Uterus (tissue), 4 donors: ENCODE results near the gene EPHB6. TPM values are rescaled to one million over a fixed set of nuclear protein-coding genes. Genes with fewer than 3 reads are reported as not detected.

Experiments
- DNase-seq, 2 donors: peaks; one replicate each; pipeline ENCODE4 v3.0.0-alpha.2; 2019 to 2020
- H3K27ac ChIP-seq, 2 donors: fragments of 200-600 bp; sonication (generic); 1 replicate in 1 of 2; 2 replicates in 1 of 2; pipeline ENCODE4 v1.5.1; 2016 to 2018
- H3K27me3 ChIP-seq, 2 donors: fragments of 200-600 bp; sonication (generic); one replicate each; pipeline ENCODE4 v1.5.1; 2018 to 2019; ENCODE audit warnings: control low read depth in 1 of 2
- H3K36me3 ChIP-seq, 2 donors: fragments of 200-600 bp; sonication (generic); one replicate each; pipeline ENCODE4 v1.5.1; 2019; ENCODE audit warnings: control low read depth in 1 of 2
- H3K4me1 ChIP-seq, 2 donors: fragments of 200-600 bp; sonication (generic); one replicate each; pipeline ENCODE4 v1.5.1; 2018 to 2019; ENCODE audit warnings: control low read depth in 1 of 2
- H3K4me3 ChIP-seq, 2 donors: fragments of 200-600 bp; sonication (generic); 1 replicate in 1 of 2; 2 replicates in 1 of 2; pipeline ENCODE4 v1.5.1; 2018 to 2019; ENCODE audit warnings: mild to moderate bottlenecking in 1 of 2
- H3K9me3 ChIP-seq, 2 donors: fragments of 200-600 bp; sonication (generic); one replicate each; pipeline ENCODE4 v1.5.1; 2019; ENCODE audit warnings: control low read depth in 1 of 2
- POLR2A ChIP-seq, 2 donors: fragments of 450-650 bp; IDR thresholded peaks; one replicate each; pipeline ENCODE4 v1.6.1; 2016; ENCODE audit warnings: antibody characterized with exemption in 2 of 2, mild to moderate bottlenecking in 1 of 2, moderate library complexity in 1 of 2
- intact Hi-C: fragments of 100-400 bp; cut with DNase I; formaldehyde crosslinking; loops from one replicate; pipeline ENCODE4 v1.15.1; 2023; ENCODE audit warnings: low total_unique reads
- total RNA-seq, 4 donors: library from RNA; depleted of rRNA in 3 of 4; stranded (reverse); fragments of >200 nt in 3 of 4; gene quantifications; one replicate each; pipeline versions ENCODE4 v1.1.0 to v1.2.4, GENCODE V29; 2014 to 2023
- TF ChIP-seq, protein P1 (sequence below), 4 experiments: fragments of 200-600 bp in 2 of 4; fragments of 450-650 bp in 2 of 4; sonication (generic) in 2 of 4; IDR thresholded peaks; one replicate each; pipeline ENCODE4 v1.5.1; 2016 to 2019; ENCODE audit warnings: antibody characterized with exemption in 4 of 4, mild to moderate bottlenecking in 2 of 4, moderate library complexity in 1 of 4
- donor health status: DM: yes; HTN: yes; CAD: no.

The EPHB6 gene
- total RNA-seq, 4 donors from 2014 or later: 1.5 to 34.6 (median 21.9) TPM

DNA sequence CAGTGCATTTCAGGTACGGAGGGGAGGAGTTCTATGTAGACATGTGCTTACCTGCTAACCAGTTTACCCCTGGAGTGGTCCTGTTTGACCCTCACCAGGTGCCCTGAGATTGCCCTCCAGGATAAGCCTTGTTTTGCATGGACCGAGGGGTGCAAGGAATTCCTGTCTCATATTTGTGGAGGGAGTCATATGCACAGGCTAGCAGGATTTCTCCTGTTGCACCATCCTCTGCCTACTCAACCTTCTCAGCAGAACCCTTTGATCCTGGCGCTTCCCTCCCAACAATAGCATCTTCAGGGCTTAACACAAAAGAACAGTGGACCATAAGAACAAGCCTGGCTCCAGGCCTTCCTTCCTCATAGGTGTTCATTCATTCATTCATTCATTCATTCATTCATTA is 23.4 kb downstream of the EPHB6 start:
- H3K36me3 ChIP-seq: no peaks in the 10 kb centered on the region
- no peaks in the 10 kb centered on the region for H3K4me1 ChIP-seq
- intact Hi-C loops: no loop called here
- TF ChIP-seq, protein P1, sequence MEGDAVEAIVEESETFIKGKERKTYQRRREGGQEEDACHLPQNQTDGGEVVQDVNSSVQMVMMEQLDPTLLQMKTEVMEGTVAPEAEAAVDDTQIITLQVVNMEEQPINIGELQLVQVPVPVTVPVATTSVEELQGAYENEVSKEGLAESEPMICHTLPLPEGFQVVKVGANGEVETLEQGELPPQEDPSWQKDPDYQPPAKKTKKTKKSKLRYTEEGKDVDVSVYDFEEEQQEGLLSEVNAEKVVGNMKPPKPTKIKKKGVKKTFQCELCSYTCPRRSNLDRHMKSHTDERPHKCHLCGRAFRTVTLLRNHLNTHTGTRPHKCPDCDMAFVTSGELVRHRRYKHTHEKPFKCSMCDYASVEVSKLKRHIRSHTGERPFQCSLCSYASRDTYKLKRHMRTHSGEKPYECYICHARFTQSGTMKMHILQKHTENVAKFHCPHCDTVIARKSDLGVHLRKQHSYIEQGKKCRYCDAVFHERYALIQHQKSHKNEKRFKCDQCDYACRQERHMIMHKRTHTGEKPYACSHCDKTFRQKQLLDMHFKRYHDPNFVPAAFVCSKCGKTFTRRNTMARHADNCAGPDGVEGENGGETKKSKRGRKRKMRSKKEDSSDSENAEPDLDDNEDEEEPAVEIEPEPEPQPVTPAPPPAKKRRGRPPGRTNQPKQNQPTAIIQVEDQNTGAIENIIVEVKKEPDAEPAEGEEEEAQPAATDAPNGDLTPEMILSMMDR (IDR thresholded peaks at IDR 0.05): no peak
- no peak for TF ChIP-seq POLR2A (IDR thresholded peaks at IDR 0.05)
- no peaks in the 10 kb centered on the region for H3K27me3 ChIP-seq
- no peak overlapping the region for H3K27ac ChIP-seq
- no peak for DNase-seq
- H3K9me3 ChIP-seq: no peaks in the 10 kb centered on the region
- no peak overlapping the region for H3K4me3 ChIP-seq

DNA sequence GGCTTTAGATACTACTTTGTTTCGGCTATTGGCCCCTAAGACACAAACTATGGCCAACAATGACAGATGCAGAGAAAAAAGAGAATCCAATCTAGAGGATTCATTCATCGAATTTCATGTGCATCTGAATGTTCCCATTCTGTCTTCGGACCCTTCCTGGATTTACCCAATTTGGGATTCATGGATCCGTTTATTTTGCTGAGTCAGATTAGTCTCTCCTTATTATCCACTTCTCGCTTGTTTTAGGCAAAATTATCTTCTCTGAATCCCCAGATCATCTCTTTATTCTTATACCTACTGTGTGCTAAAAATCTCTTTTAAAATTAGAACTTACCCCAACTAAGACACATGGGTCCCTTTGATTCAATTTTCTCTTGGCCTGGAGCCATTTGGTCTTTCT is 24.2 kb downstream of the EPHB6 start:
- Histone ChIP-seq H3K27ac (no peak overlapping the region), H3K4me3 (no peak overlapping the region), H3K36me3 (no peaks in the 10 kb centered on the region), H3K9me3 (no peaks in the 10 kb centered on the region), H3K4me1 (no peaks in the 10 kb centered on the region), H3K27me3 (no peaks in the 10 kb centered on the region)
- intact Hi-C loops: no loop called here
- TF ChIP-seq, protein P1 (IDR thresholded peaks at IDR 0.05): no peak
- no peak for TF ChIP-seq POLR2A (IDR thresholded peaks at IDR 0.05)
- no peak for DNase-seq

DNA sequence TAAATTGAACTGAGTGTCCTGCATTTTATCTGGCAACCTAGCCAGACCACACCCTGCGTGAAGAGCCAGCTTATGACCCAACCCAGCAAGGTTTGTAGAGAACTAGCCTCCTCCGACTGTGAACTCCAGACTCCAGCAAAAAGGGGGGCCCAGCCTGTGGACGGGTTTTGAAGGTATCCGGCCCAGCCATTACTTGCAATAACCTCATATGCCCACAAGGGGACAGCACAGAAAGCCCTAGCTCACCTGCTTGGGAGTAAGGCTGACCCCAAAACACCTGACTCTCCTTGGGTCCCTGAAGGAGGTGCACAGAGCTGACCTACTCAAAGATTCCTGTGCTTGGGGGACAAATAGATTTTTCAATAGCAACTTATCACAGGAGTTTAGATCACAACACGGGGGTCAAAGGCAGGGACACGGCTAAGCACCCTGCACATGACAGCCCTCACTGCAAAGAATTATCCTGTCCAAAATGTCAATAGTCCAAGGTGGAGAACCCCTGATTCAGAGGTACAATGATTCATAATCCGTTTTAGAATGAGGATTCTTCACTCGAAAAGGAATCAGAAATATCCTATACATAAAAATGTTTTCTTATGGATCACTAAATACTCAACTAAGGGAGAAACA is 26.1 kb downstream of the EPHB6 start:
- no peaks in the 10 kb centered on the region for H3K4me1 ChIP-seq
- DNase-seq: peak in 1 of 2 donors; percentile 10
- H3K27ac ChIP-seq: no peak overlapping the region
- no peaks in the 10 kb centered on the region for H3K9me3 ChIP-seq
- TF ChIP-seq, protein P1 (IDR thresholded peaks at IDR 0.05): peak in 3 of 4 experiments; percentile 7 to 29 (median 16)
- TF ChIP-seq POLR2A (IDR thresholded peaks at IDR 0.05): no peak
- no peak overlapping the region for H3K4me3 ChIP-seq
- no peaks in the 10 kb centered on the region for H3K36me3 ChIP-seq
- no peaks in the 10 kb centered on the region for H3K27me3 ChIP-seq
- intact Hi-C loops: no loop called here

DNA sequence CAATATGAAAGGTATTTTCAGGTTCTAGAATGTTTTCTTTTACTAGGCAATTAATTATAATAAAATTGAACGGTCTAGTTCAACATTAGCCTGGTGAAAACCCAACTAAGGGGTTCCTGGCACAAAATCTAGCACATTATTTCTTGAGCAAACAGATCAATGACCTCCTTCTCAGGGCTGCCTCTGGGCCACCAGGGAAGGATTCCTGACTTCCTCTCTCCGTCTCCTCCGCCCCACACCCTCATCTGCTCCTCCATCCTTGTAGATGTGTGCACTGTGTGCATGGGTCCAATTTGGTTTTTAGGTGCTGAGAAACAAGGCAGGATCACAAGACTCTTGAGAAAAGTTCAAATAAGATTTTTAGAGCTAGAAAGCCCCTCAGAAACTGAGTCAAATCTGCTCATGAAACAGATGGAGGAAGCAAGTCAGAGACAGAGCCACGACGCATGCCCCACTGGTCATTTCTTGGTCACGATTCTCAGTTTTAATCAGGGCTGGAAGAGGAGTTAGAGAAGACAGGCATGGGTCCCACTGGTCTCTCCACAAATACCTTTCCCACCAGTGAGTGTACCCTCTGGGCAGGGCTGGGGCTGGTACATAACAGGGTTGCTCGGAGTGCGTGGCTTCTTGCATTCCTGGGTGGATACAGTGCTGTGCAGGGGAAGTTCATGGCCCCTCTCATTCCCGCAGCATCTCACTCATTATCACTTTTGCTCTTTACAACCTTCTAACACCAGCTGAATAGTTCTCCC is 26.9 kb downstream of the EPHB6 start:
- TF ChIP-seq POLR2A (IDR thresholded peaks at IDR 0.05): no peak
- TF ChIP-seq, protein P1 (IDR thresholded peaks at IDR 0.05): no peak
- intact Hi-C loops: no loop called here
- H3K9me3 ChIP-seq: no peaks in the 10 kb centered on the region
- no peak overlapping the region for H3K4me3 ChIP-seq
- H3K27me3 ChIP-seq: no peaks in the 10 kb centered on the region
- no peak overlapping the region for H3K27ac ChIP-seq
- H3K4me1 ChIP-seq: no peaks in the 10 kb centered on the region
- no peak for DNase-seq
- H3K36me3 ChIP-seq: no peaks in the 10 kb centered on the region

DNA sequence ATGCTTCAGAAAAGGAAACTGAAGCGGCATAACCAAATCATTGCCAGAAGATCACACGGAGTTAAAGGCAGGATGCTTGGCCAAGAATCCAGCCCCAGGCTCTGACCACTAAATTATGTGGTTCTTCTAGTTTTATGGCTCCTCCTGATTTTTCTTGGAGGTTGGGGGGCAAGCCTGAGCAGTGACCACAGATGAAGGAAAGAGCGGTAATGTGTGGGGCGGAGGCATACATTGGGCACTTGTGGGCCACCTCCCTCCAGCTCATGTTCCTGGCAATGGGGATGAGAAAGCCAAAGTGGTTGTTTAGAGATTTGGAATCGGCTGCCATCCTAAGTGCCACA is 27.4 kb downstream of the EPHB6 start:
- no peak for DNase-seq
- no peaks in the 10 kb centered on the region for H3K36me3 ChIP-seq
- TF ChIP-seq, protein P1 (IDR thresholded peaks at IDR 0.05): no peak
- no peak for TF ChIP-seq POLR2A (IDR thresholded peaks at IDR 0.05)
- intact Hi-C loops: no loop called here
- no peaks in the 10 kb centered on the region for H3K27me3 ChIP-seq
- no peaks in the 10 kb centered on the region for H3K9me3 ChIP-seq
- no peak overlapping the region for H3K4me3 ChIP-seq
- H3K27ac ChIP-seq: no peak overlapping the region
- no peaks in the 10 kb centered on the region for H3K4me1 ChIP-seq
